DOHH2 (cell line): Measurements from ENCODE around the gene KIAA1143.

ENCODE experiments used
- EZH2phosphoT487 ChIP-seq: fragments of 200-600 bp; sonication (generic); IDR thresholded peaks from 2 replicates; pipeline ENCODE4 v1.6.1; 2017; ENCODE audit warnings: borderline replicate concordance, mild to moderate bottlenecking, antibody characterized with exemption, low read length, moderate library complexity, mixed read lengths
- TF ChIP-seq, protein P1 (sequence below): fragments of 200-600 bp; sonication (generic); IDR thresholded peaks from one replicate; pipeline ENCODE4 v1.5.1; 2014; ENCODE audit warnings: antibody characterized with exemption, mild to moderate bottlenecking, low read depth, low read length; ENCODE audit not compliant: poor library complexity, severe bottlenecking

DNA sequence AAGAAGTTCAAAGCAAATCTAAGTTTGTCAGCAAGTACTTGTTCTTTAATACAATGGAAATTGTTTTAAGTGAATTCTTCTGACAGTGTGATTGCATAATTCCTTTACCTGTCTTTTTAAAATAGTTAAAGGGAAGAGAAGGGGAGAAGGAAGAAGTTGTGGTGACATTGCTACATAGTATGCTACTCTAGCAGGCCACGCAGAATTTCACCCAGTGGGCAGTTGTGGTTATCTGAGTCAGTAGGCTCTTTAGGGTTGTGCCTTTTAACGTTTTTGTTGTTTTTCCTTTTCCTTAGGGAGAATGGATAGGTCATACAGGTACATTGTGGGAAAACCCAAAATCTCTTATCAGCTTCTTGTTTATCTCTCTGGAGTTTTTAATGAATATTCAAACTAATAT is 40.6 kb upstream of the KIAA1143 start:
- TF ChIP-seq, protein P1, sequence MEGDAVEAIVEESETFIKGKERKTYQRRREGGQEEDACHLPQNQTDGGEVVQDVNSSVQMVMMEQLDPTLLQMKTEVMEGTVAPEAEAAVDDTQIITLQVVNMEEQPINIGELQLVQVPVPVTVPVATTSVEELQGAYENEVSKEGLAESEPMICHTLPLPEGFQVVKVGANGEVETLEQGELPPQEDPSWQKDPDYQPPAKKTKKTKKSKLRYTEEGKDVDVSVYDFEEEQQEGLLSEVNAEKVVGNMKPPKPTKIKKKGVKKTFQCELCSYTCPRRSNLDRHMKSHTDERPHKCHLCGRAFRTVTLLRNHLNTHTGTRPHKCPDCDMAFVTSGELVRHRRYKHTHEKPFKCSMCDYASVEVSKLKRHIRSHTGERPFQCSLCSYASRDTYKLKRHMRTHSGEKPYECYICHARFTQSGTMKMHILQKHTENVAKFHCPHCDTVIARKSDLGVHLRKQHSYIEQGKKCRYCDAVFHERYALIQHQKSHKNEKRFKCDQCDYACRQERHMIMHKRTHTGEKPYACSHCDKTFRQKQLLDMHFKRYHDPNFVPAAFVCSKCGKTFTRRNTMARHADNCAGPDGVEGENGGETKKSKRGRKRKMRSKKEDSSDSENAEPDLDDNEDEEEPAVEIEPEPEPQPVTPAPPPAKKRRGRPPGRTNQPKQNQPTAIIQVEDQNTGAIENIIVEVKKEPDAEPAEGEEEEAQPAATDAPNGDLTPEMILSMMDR = no peak
- no peak for TF ChIP-seq EZH2phosphoT487
